OCI-LY3 (cell line): ENCODE results near the gene HDHD2.

Experiments used
- EZH2phosphoT487 ChIP-seq: fragments of 200-600 bp; shearing (Covaris generic); IDR thresholded peaks from 2 replicates; pipeline ENCODE4 v1.6.1; 2018; ENCODE audit warnings: antibody characterized with exemption, mixed run types, low read depth
- TF ChIP-seq, protein P1 (sequence below): fragments of 200-600, 300-600 bp; sonication (generic); IDR thresholded peaks from 2 replicates; pipeline ENCODE4 v1.5.1; 2014; ENCODE audit warnings: antibody characterized with exemption, low read length, low read depth

DNA sequence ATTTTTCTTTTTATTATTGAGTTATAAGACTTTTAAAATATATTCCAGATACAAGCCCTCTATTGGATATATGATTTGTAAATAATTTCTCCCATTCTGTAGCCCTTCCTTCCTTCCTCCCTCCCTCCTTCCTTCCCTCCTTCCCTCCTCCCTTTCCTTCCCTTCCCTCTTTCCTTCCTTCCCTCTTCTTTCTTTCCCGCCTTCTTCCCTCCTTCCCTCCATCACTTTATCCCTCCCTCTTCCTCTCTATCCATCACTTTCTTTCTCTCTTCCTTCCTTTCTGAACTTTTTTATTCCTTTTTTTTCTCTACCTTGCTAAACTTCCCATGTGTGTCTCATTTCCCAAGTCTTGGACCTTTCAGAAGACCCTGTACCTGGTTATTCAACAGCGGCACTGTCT lies 69.4 kb downstream of the HDHD2 start:
- TF ChIP-seq, protein P1, sequence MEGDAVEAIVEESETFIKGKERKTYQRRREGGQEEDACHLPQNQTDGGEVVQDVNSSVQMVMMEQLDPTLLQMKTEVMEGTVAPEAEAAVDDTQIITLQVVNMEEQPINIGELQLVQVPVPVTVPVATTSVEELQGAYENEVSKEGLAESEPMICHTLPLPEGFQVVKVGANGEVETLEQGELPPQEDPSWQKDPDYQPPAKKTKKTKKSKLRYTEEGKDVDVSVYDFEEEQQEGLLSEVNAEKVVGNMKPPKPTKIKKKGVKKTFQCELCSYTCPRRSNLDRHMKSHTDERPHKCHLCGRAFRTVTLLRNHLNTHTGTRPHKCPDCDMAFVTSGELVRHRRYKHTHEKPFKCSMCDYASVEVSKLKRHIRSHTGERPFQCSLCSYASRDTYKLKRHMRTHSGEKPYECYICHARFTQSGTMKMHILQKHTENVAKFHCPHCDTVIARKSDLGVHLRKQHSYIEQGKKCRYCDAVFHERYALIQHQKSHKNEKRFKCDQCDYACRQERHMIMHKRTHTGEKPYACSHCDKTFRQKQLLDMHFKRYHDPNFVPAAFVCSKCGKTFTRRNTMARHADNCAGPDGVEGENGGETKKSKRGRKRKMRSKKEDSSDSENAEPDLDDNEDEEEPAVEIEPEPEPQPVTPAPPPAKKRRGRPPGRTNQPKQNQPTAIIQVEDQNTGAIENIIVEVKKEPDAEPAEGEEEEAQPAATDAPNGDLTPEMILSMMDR, result no peak
- no peak for TF ChIP-seq EZH2phosphoT487
